ENCODE data around the gene CCNJL. TPM values are rescaled to one million over a fixed set of nuclear protein-coding genes. Genes with fewer than 3 reads are reported as not detected.
A peak's percentile ranks its signal among the peaks of the same experiment; 100 is the strongest.

The CCNJL gene
- polyA plus RNA-seq, 1 donor from 2014 or later = not detected

- H3K4me3 Mint-ChIP-seq = peak overlapping the region; percentile 25 to 89 (median 71)
- H3K27me3 Mint-ChIP-seq = peaks cover 50% of the 10 kb centered on the region
- peaks cover 6 to 8% (median 6%) of the 10 kb centered on the region in 3 donors for H3K4me1 Mint-ChIP-seq
- no peaks in the 10 kb centered on the region for H3K9me3 Mint-ChIP-seq
- no peaks in the 10 kb centered on the region for H3K36me3 Mint-ChIP-seq
- no peak overlapping the region for H3K27ac Mint-ChIP-seq
These were observed 780 bp upstream of the CCNJL start for GRCh38 chr5:160312960-160313727.

GRCh38 chr5:160311491-160312133 is 752 bp downstream of the CCNJL start:
- no peaks in the 10 kb centered on the region for H3K36me3 Mint-ChIP-seq
- H3K27ac Mint-ChIP-seq = no peak overlapping the region
- peaks cover 55% of the 10 kb centered on the region for H3K27me3 Mint-ChIP-seq
- H3K4me3 Mint-ChIP-seq = peak overlapping the region in 2 of 4 donors; percentile 65 to 66
- no peaks in the 10 kb centered on the region for H3K9me3 Mint-ChIP-seq
- H3K4me1 Mint-ChIP-seq = peaks cover 6 to 8% (median 6%) of the 10 kb centered on the region in 3 donors

DNA sequence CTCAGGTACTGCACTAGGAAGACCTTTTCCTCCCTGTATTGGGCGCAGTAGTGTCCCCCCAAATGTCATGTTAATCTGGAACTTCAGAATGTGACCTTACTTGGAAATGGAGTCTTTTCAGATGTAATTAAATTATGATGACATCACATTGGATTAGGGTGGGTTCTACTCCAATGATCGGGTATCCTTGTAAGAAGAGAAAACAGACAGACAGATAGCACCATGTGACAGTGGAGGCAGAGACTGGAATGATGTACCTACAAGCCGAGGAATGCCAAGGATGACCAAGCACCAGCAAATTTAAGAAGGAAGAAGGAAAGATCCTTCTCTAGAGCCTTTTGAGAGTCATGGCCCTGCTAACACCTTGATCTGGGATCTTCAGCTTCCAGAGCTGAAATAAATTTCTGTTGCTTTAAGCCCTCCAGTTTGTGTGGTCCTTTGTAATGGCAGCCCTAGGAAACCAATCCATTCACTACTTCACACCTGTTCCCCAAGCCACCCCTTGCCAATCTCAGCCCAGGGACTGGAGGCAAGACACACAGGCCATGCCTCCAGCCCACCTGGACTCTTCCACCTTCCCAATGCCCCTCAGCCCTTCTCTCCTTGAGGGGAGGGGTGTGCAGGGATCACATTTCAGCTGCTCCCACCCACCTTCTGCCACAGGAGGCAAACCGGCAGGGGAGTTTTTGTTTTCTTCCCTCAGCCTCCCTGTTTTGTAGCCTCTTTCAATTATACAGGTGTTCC is 1.6 kb downstream of the CCNJL start:
- peaks cover 6 to 8% (median 6%) of the 10 kb centered on the region in 3 donors for H3K4me1 Mint-ChIP-seq

GRCh38 chr5:160310140-160310539 is 2.2 kb downstream of the CCNJL start:
- Mint-ChIP-seq H3K27me3 (peaks cover 53% of the 10 kb centered on the region), H3K4me3 (no peak overlapping the region), H3K27ac (no peak overlapping the region), H3K4me1 (peaks cover 6 to 8% (median 6%) of the 10 kb centered on the region in 3 donors), H3K9me3 (no peaks in the 10 kb centered on the region), H3K36me3 (no peaks in the 10 kb centered on the region)

More for the DNA sequence above, 1.6 kb downstream of the CCNJL start:
- Mint-ChIP-seq H3K9me3 (no peaks in the 10 kb centered on the region), H3K27ac (no peak overlapping the region), H3K4me3 (no peak overlapping the region), H3K27me3 (peaks cover 51% of the 10 kb centered on the region), H3K36me3 (no peaks in the 10 kb centered on the region)

DNA sequence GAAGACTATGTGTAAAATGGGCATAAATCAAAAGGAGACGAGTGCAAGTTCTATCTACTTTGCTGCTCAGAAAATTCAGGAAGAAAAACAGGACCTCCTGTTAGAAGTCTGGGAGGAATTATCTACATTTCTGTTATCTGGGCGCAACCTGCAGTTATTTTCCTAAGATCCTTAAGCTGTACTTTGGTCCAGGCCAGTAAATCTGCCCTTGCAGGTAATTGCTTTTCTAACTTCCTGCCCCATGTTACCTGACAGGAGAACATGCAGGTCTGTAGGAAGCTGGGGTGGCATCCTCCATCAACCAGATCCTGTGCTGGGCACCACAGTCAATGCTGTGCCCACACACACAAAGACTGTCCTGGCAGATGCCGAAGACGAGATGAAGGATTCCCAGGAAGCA is 5.7 kb downstream of the CCNJL start:
- H3K4me1 Mint-ChIP-seq = peaks cover 0 to 3% (median 2%) of the 10 kb centered on the region in 3 donors
- peaks cover 47% of the 10 kb centered on the region for H3K27me3 Mint-ChIP-seq
- no peak overlapping the region for H3K4me3 Mint-ChIP-seq
- no peak overlapping the region for H3K27ac Mint-ChIP-seq
- no peaks in the 10 kb centered on the region for H3K36me3 Mint-ChIP-seq
- peaks cover 0 to 2% (median 0%) of the 10 kb centered on the region in 3 donors for H3K9me3 Mint-ChIP-seq

DNA sequence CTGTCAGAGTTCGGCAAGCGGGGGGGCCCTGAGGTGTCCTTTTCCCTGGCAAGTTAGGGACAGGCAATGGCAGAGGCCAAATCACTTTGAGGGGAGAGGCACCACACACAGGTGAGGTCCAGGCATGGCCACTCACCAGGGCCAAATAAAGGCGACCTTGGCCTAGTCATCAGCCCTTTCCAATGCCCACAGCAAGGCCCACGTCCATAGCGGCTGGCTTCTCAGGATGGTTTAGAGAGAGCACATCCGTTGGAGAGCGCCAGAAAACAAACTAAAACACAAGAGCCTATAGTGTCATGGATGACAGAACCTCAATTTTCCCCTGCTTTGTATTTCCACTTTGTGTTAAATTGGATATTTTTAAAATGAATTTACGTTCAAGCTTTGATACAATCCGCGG is 7.0 kb downstream of the CCNJL start:
- peaks cover 0 to 2% (median 0%) of the 10 kb centered on the region in 3 donors for H3K9me3 Mint-ChIP-seq
- H3K36me3 Mint-ChIP-seq = no peaks in the 10 kb centered on the region
- no peak overlapping the region for H3K27ac Mint-ChIP-seq
- peaks cover 34% of the 10 kb centered on the region for H3K27me3 Mint-ChIP-seq
- H3K4me3 Mint-ChIP-seq = no peak overlapping the region
- no peaks in the 10 kb centered on the region for H3K4me1 Mint-ChIP-seq

DNA sequence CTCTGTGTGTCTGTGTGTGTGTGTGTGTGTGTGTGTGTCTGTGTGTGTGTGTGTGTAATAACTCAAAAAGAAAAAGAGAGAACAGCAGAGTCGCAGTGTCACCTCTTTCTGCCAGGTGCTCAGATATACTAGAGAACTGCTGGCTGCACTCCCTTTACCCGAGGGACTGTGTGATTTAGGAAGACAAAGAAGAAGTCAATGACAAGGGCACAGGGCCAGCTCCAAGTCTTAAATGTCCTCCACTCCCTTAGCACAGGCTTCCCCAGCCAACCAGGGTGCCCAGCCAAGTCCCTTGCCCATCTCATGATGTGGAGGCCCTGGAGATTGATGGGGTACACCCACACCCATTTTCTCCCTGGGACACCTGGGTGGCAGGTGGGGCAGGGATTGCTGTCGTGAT is 8.7 kb downstream of the CCNJL start:
- Mint-ChIP-seq H3K9me3 (peaks cover 0 to 2% (median 0%) of the 10 kb centered on the region in 3 donors), H3K27me3 (peaks cover 27% of the 10 kb centered on the region), H3K4me1 (no peaks in the 10 kb centered on the region), H3K36me3 (no peaks in the 10 kb centered on the region), H3K27ac (no peak overlapping the region), H3K4me3 (no peak overlapping the region)

DNA sequence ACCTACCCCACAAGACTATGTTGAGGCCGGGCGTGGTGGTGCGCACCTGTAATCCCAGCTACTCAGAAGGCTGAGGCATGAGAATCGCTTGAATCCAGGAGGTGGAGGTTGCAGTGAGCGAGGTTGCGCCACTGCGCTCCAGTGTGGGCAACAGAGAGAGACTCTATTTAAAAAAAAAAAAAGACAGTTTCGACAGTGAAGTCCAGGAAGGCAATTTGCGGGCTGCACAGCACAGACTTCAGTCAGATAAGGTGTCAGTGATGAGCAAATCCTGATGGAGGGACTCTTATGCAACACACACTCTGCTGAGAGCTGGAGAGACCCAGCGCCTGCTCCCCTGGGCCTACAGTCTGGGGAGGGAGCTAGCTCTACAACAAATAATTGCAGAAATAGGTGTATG is 14.2 kb downstream of the CCNJL start:
- no peaks in the 10 kb centered on the region for H3K36me3 Mint-ChIP-seq
- peaks cover 12% of the 10 kb centered on the region for H3K27me3 Mint-ChIP-seq
- H3K4me1 Mint-ChIP-seq = no peaks in the 10 kb centered on the region
- H3K9me3 Mint-ChIP-seq = peaks cover 0 to 3% (median 2%) of the 10 kb centered on the region in 3 donors
- no peak overlapping the region for H3K27ac Mint-ChIP-seq
- H3K4me3 Mint-ChIP-seq = no peak overlapping the region

GRCh38 chr5:160297776-160298175 is 14.6 kb downstream of the CCNJL start:
- no peaks in the 10 kb centered on the region for H3K36me3 Mint-ChIP-seq
- H3K27ac Mint-ChIP-seq = no peak overlapping the region
- H3K9me3 Mint-ChIP-seq = peaks cover 0 to 3% (median under 1%) of the 10 kb centered on the region in 3 donors
- H3K4me3 Mint-ChIP-seq = no peak overlapping the region
- peaks cover 12% of the 10 kb centered on the region for H3K27me3 Mint-ChIP-seq
- H3K4me1 Mint-ChIP-seq = no peaks in the 10 kb centered on the region

DNA sequence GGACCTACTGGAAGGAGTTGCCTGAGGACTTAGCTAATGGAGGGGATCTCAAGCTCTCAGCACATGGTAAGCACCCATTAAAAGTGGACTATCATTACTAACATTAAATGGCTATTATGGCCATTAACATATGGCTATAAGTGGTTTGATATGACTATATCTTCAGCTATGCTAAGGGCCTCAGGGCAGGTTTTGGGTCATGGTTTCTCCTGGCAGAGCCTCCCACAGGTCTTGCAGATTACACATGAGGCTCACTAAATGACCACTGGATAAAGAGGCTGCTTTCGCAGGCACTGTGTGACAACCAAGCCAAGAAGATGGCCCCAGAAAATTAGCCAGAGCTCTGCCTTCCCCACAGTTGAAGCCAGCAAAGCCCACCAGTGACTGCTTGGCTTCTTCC is 15.4 kb downstream of the CCNJL start:
- no peak overlapping the region for H3K4me3 Mint-ChIP-seq
- peaks cover 0 to under 1% (median 0%) of the 10 kb centered on the region in 3 donors for H3K4me1 Mint-ChIP-seq
- no peaks in the 10 kb centered on the region for H3K36me3 Mint-ChIP-seq
- peaks cover 0 to 3% (median 0%) of the 10 kb centered on the region in 3 donors for H3K9me3 Mint-ChIP-seq
- peaks cover 12% of the 10 kb centered on the region for H3K27me3 Mint-ChIP-seq
- H3K27ac Mint-ChIP-seq = no peak overlapping the region

- H3K27me3 Mint-ChIP-seq = peaks cover 12% of the 10 kb centered on the region
- H3K4me1 Mint-ChIP-seq = peaks cover 0 to 2% (median 0%) of the 10 kb centered on the region in 3 donors
- H3K36me3 Mint-ChIP-seq = no peaks in the 10 kb centered on the region
- H3K27ac Mint-ChIP-seq = no peak overlapping the region
- no peak overlapping the region for H3K4me3 Mint-ChIP-seq
- peaks cover 0 to 3% (median 0%) of the 10 kb centered on the region in 3 donors for H3K9me3 Mint-ChIP-seq
These were observed 15.9 kb downstream of the CCNJL start for GRCh38 chr5:160296496-160296895.

DNA sequence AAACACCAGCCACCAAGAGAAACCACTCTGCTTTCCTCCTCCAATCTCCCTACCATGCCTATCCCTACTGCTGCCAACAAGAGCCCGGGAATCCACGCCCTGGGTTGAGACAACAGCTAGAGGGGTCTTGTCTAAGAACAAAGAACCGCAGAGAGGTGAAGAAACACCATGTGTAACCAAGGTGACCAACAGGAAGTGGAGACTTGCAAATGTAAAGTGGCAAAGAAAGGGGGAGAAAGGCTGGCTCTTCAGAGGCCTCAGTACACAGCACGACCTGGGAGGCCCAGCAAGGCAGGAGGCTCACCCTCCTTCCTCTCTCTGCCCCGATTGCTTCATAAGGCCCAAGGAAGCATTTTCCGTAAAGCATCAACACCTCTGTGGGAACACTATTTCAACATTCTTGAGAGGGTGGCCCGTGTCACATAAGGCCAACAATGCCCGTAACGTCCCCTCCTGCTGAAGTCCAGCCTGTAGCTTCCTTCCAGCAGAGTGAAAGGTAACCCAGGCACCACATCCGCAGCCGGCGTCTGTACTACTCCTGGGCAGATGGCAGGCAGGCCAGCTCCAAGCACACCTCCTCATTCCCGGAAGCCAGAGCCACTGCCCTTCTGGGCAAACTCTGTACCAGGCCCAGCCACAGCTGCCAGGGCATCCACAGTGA is 18.3 kb downstream of the CCNJL start:
- Mint-ChIP-seq H3K36me3 (no peaks in the 10 kb centered on the region), H3K27ac (no peak overlapping the region), H3K4me1 (peaks cover 0 to 2% (median 0%) of the 10 kb centered on the region in 3 donors), H3K4me3 (no peak overlapping the region), H3K9me3 (peaks cover 0 to 3% (median 0%) of the 10 kb centered on the region in 3 donors), H3K27me3 (peaks cover 12% of the 10 kb centered on the region)

DNA sequence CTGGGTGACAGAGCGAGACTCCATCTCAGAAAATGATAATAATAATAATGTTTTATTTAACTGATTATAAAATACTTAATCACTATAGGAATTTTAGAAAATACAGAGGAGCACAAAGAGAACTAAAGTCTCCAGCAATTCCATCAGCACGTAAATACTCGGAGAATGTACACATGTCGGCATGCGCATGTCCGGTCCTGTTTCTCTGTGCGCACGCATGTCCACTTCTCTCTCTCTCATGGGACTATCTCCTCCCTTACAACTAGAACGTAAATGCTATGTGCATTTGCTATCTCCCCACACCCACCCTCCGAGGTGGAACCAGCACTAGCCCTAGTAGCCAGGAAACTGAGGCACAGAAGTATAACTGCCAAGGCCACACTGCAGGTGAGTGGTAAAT is 19.0 kb downstream of the CCNJL start:
- Mint-ChIP-seq H3K9me3 (peaks cover 0 to 3% (median 1%) of the 10 kb centered on the region in 3 donors), H3K4me3 (no peak overlapping the region), H3K27ac (no peak overlapping the region), H3K4me1 (peaks cover 0 to 2% (median 0%) of the 10 kb centered on the region in 3 donors), H3K27me3 (peaks cover 15% of the 10 kb centered on the region), H3K36me3 (no peaks in the 10 kb centered on the region)

GRCh38 chr5:160291467-160291866 is 20.9 kb downstream of the CCNJL start:
- Mint-ChIP-seq H3K27me3 (peaks cover 15% of the 10 kb centered on the region), H3K27ac (no peak overlapping the region), H3K4me1 (peaks cover 0 to 2% (median 0%) of the 10 kb centered on the region in 3 donors), H3K4me3 (no peak overlapping the region), H3K9me3 (peaks cover 0 to 3% (median 1%) of the 10 kb centered on the region in 3 donors), H3K36me3 (no peaks in the 10 kb centered on the region)
